DOHH2 (cell line): ENCODE results near the gene ATAD3B.
"Not testable (repeated sequence)": the region's sequence is repeated elsewhere in the genome, so short reads cannot be mapped to it uniquely, and the experiment has no call there.

Source experiments
- CTCF ChIP-seq: fragments of 200-600 bp; sonication (generic); IDR thresholded peaks from one replicate; pipeline ENCODE4 v1.5.1; 2014; ENCODE audit warnings: antibody characterized with exemption, mild to moderate bottlenecking, low read depth, low read length; ENCODE audit not compliant: poor library complexity, severe bottlenecking
- EZH2phosphoT487 ChIP-seq: fragments of 200-600 bp; sonication (generic); IDR thresholded peaks from 2 replicates; pipeline ENCODE4 v1.6.1; 2017; ENCODE audit warnings: borderline replicate concordance, mild to moderate bottlenecking, antibody characterized with exemption, low read length, moderate library complexity, mixed read lengths

GRCh38 chr1:1481811-1482210 lies 10.2 kb downstream of the ATAD3B start:
- TF ChIP-seq CTCF, EZH2phosphoT487: not testable (repeated sequence)
